ENCODE measurements around the gene C6orf58.

The C6orf58 gene

GRCh38 chr6:127592964-127593363 lies 16.0 kb downstream of the C6orf58 start:
- TF ChIP-seq POLR2AphosphoS5 (IDR thresholded peaks at IDR 0.05; ENCODE audit: low read depth, low read length) (no peak), TAF1 (IDR thresholded peaks at IDR 0.05; ENCODE audit: borderline replicate concordance, insufficient read depth, low read length) (no peak), FOXP2 (optimal IDR thresholded peaks at IDR 0.05; ENCODE audit: borderline replicate concordance, extremely low read depth, extremely low read length, insufficient read depth) (no peak), SIN3A (IDR thresholded peaks at IDR 0.05; ENCODE audit: borderline replicate concordance, insufficient read depth, low read length) (no peak)
- TF ChIP-seq, protein P1, sequence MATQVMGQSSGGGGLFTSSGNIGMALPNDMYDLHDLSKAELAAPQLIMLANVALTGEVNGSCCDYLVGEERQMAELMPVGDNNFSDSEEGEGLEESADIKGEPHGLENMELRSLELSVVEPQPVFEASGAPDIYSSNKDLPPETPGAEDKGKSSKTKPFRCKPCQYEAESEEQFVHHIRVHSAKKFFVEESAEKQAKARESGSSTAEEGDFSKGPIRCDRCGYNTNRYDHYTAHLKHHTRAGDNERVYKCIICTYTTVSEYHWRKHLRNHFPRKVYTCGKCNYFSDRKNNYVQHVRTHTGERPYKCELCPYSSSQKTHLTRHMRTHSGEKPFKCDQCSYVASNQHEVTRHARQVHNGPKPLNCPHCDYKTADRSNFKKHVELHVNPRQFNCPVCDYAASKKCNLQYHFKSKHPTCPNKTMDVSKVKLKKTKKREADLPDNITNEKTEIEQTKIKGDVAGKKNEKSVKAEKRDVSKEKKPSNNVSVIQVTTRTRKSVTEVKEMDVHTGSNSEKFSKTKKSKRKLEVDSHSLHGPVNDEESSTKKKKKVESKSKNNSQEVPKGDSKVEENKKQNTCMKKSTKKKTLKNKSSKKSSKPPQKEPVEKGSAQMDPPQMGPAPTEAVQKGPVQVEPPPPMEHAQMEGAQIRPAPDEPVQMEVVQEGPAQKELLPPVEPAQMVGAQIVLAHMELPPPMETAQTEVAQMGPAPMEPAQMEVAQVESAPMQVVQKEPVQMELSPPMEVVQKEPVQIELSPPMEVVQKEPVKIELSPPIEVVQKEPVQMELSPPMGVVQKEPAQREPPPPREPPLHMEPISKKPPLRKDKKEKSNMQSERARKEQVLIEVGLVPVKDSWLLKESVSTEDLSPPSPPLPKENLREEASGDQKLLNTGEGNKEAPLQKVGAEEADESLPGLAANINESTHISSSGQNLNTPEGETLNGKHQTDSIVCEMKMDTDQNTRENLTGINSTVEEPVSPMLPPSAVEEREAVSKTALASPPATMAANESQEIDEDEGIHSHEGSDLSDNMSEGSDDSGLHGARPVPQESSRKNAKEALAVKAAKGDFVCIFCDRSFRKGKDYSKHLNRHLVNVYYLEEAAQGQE (IDR thresholded peaks at IDR 0.05; ENCODE audit: insufficient read depth in 1 of 2, low read depth in 2 of 2, low read length in 2 of 2): no peak

DNA sequence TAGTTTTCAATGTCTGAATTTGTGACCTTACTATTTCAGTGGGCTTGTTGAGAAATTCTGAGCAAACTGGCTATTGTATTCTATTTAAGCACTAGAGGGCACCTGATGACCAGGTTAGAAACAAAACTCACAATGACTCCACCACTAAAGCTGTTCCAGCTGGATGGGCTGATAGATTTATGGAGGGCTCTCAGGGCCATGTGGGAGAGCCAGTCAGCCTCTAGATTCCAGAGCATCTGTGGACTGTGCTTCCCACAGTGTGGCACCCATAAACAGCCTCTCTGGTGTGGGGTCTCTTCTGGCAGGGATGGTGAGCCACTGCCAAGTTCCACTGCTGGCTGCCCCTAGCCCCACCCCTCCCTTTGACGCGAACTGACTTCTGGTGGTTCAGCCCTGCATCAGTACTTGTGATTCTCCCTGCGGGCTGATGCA lies 29.2 kb downstream of the C6orf58 start:
- TF ChIP-seq SIN3A (IDR thresholded peaks at IDR 0.05; ENCODE audit: borderline replicate concordance, insufficient read depth, low read length) (no peak), FOXP2 (optimal IDR thresholded peaks at IDR 0.05; ENCODE audit: borderline replicate concordance, extremely low read depth, extremely low read length, insufficient read depth) (no peak), TAF1 (IDR thresholded peaks at IDR 0.05; ENCODE audit: borderline replicate concordance, insufficient read depth, low read length) (no peak), POLR2AphosphoS5 (IDR thresholded peaks at IDR 0.05; ENCODE audit: low read depth, low read length) (no peak)
- TF ChIP-seq, protein P1 (IDR thresholded peaks at IDR 0.05; ENCODE audit: insufficient read depth in 1 of 2, low read depth in 2 of 2, low read length in 2 of 2): no peak

- TF ChIP-seq SIN3A (IDR thresholded peaks at IDR 0.05; ENCODE audit: borderline replicate concordance, insufficient read depth, low read length): no peak
- TF ChIP-seq FOXP2 (optimal IDR thresholded peaks at IDR 0.05; ENCODE audit: borderline replicate concordance, extremely low read depth, extremely low read length, insufficient read depth): no peak
- TF ChIP-seq, protein P1 (IDR thresholded peaks at IDR 0.05; ENCODE audit: insufficient read depth in 1 of 2, low read depth in 2 of 2, low read length in 2 of 2): no peak
- TF ChIP-seq POLR2AphosphoS5 (IDR thresholded peaks at IDR 0.05; ENCODE audit: low read depth, low read length): no peak
- no peak for TF ChIP-seq TAF1 (IDR thresholded peaks at IDR 0.05; ENCODE audit: borderline replicate concordance, insufficient read depth, low read length)
These were observed 31.7 kb downstream of the C6orf58 start for GRCh38 chr6:127608554-127609270.

DNA sequence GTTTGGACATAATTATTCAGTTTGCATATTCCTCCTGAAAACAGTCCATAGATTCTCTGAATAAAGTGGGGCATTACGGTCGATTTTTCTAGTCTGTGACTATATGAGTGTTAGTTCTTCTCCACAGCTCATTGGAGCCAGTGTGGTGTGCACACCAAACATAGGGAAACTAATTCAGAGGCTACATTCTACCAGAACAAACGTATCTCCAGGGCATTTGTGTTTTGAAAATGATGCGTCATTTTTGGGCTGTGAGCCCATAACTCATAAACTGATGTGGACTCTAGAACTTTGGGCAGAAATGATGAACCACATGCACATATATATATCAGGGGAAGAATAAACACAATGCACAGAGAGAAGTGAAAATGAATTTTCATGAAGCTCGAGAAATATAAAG lies 41.8 kb downstream of the C6orf58 start:
- no peak for TF ChIP-seq SIN3A (IDR thresholded peaks at IDR 0.05; ENCODE audit: borderline replicate concordance, insufficient read depth, low read length)

- TF ChIP-seq, protein P1 (IDR thresholded peaks at IDR 0.05; ENCODE audit: insufficient read depth in 1 of 2, low read depth in 2 of 2, low read length in 2 of 2): no peak
- no peak for TF ChIP-seq FOXP2 (optimal IDR thresholded peaks at IDR 0.05; ENCODE audit: borderline replicate concordance, extremely low read depth, extremely low read length, insufficient read depth)
These were observed 53.8 kb downstream of the C6orf58 start for GRCh38 chr6:127630800-127631199.

Data from PFSK-1 (cell line).